HG02981 (cell line): ENCODE results near the gene COL1A2.

Experiments
- ATAC-seq: cut with Tn5 transposase; IDR thresholded peaks from one replicate; pipeline ENCODE4 v1.9.1; 2021; ENCODE audit warnings: mild to moderate bottlenecking, moderate library complexity; ENCODE audit not compliant: unreplicated experiment

COL1A2 gene

DNA sequence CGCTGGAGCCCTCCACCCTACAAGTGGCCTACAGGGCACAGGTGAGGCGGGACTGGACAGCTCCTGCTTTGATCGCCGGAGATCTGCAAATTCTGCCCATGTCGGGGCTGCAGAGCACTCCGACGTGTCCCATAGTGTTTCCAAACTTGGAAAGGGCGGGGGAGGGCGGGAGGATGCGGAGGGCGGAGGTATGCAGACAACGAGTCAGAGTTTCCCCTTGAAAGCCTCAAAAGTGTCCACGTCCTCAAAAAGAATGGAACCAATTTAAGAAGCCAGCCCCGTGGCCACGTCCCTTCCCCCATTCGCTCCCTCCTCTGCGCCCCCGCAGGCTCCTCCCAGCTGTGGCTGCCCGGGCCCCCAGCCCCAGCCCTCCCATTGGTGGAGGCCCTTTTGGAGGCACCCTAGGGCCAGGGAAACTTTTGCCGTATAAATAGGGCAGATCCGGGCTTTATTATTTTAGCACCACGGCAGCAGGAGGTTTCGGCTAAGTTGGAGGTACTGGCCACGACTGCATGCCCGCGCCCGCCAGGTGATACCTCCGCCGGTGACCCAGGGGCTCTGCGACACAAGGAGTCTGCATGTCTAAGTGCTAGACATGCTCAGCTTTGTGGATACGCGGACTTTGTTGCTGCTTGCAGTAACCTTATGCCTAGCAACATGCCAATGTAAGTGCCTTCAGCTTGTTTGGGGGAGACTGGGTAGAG lies at the start of gene COL1A2:
Gene COL1A2 (plus strand): TSS at position 459 of the 704 bp plus-strand sequence. CDS start 137 bp downstream, at position 596.
- no peak for ATAC-seq

DNA sequence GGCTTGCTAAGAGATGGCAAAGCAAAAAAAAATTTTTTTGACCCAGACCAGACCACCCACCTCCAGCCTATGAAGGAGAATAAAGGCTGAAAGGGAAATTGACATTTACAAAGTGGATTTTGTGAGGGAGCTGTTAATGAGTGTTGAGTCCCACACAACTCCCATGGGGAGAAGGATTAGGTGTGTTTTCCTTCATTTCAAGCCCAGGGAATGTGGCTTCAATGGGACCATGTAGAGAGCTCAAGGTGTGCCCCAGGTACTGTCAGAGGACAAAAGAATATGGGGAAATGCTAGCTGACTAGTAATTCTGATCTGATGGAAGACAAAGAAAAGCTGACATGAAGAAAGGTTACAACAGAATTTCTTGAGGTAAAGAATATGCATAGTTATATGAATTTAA lies 48.8 kb upstream of the COL1A2 start:
- no peak for ATAC-seq

DNA sequence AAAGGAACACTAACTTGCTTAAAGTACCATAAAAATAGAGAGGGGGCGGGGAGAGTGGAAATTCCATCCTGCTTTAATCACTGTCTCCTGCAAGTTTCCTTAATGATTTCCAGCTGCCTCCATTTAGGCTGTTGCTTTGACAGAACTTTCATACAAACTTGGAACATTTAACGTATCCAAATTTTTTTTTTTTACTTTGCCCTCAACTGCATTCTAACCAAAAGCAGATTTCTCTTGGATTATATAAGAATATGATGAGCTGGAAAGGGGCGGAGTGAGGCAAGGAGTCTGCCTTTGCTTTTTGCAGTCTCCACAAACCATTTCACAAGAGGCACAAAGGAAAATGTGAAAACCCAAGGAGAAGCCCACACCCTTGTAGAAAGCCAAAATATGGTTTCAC lies 46.6 kb upstream of the COL1A2 start:
- ATAC-seq: no peak

DNA sequence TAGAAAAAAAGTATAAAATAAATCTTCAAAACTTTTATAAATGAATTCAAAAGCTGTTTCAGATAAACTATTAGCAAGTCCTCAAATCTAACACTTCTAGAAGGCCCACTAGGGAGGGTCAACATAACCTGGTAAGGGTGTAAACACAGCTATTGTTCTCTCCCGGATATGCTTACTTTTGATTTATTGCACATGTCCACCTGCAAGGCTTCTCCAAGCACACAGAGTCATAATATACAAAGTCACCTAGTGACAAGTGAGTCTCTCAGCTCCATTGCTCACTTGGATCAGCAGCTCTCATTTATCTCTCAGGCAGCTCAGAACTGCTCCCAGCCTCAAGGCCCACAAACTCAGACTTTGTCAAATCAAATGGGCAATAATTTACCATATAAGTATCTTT lies 44.0 kb upstream of the COL1A2 start:
- ATAC-seq: no peak

DNA sequence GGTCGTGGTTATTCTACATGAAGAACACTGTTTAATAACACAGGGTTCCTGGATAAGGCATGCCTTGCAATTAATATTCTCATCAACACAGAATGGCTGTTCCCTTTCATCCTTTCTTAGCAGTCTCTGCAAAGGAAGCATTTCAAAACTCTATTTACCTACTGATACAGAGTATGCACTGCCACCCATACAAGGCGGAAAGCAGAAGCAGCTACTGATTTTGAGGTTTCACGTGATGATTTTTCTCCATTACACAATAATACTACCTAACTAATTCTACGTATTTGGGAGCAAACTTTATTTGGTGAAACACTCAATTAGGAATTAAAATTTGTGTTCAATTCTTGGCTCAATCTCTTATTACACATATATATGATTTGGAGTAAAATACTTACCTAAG lies 43.0 kb upstream of the COL1A2 start:
- no peak for ATAC-seq

DNA sequence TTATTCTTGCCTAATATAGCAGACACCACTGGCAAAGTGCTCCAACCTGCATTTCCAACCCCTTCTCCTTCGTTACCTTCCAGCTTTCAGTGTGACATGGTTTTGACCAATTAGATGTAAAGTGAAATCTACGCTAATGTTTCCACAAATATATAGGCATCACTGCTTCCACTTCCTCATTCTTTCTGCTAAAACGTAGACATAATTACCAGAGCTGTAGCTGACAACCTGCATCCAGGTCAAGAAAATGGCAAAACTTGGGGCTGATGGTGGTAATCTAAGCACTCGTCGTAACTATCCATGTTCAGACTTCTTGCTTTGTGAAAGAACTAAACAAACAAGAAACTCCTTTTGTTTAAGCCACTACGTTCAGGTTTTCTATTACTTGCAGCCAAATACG lies 41.8 kb upstream of the COL1A2 start:
- no peak for ATAC-seq

DNA sequence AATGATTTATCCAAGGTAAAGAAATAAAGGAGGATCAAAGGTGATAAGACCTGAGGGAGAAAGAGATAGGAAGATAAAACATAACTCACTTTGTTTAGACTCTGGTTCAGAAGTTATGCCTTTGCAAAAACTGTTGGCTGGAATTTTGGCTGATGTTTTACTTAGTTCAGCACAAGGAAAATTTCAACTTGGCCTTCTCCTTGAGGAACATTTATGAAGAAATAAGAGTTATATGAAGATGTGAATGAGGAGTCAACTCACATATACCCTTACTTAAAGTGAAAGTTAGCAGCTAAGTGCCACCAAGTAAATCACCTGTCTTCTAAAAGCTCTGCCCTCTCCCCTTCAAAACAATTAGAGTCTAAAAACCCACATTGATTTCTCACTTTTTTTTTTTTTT lies 39.7 kb upstream of the COL1A2 start:
- ATAC-seq: no peak

DNA sequence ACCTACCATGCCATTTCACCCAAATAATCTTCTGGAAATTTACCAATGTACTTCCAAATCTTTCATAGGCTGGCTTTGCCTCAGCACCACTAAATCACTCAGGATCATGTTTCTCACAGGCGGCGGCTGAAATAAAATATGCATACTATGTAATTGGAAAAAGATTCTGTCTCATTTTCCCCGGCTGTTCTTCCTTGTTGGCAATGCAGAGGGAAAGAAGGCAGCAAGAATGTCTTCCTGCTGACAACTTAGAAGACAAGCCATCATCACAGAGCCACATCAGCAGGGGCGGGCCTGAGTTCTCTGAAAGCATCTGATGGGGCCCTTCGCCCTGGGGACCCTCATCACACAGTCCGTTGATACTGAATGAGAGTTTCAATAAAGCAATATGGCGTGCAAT lies 39.2 kb upstream of the COL1A2 start:
- ATAC-seq: no peak

DNA sequence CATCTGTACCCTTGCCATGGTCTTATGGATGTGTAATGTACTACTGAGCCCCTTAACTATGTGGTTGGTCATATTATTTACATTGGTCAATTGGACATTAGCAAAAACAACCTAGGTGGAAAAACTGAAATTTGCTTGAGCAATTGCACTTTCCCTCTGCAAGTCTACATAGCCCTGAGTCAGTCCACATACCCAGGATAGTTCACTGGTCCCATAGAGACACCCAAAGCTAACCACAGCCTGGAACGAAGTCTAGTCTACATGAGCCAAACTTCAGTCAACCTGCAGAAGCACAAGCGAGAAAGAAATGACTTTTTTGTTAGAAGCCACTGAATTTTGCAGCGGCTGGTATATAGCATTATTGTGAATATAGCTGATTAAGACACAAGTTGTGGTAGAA lies 37.6 kb upstream of the COL1A2 start:
- no peak for ATAC-seq

DNA sequence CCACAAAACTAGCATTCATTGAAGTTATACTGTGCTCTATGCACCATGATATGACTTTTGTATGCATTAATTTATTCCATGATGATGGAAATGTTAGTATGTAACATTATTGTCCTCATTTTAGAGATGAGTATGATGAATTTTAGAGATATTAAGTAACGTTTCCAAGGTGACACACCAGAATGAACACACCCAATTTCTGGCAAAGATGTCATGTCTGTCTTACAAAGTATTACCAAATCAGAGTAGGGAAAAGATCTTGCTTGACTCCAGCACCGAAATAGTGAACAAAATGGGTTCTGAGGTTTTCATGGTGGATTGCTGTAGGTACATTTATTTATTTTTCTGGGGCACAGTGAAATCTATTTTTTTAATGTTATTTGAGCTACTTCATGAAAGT lies 33.8 kb upstream of the COL1A2 start:
- ATAC-seq: no peak

DNA sequence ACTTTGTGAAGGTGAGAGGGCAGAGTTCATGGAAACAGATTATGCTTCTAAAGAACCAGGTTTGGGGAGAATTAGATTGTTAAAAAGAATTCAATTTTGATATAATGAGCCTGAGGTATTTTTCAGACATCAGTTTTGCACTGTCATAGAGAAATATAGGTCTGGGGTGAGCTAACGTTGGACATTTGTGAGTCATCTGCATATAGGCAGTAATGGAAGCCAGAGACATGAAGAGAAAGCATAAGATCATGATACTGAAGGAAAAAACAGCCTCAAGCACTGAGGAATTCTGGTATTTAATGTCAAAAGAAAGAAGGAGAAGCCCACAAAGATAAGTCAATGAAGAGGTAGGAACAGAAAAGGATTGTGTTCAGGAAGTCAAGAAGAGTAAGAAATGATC lies 32.4 kb upstream of the COL1A2 start:
- no peak for ATAC-seq

DNA sequence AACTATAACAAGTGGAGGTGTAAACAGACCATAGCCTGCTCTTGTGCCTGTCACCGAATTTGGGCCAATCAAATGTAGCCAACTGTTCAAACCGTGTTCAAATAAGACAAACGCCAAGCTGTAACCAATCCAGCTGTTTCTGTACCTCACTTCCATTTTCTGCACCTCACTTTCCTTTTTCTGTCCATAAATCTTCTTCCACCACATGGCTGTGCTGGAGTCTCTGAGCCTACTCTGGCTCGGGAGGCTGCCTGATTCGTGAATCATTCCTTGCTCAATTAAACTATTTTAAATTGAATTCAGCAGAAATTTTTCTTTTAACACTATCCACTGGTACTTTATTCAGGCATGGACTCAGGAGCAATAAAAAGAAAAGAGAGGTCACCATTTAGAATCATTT lies 29.9 kb upstream of the COL1A2 start:
- ATAC-seq: no peak

DNA sequence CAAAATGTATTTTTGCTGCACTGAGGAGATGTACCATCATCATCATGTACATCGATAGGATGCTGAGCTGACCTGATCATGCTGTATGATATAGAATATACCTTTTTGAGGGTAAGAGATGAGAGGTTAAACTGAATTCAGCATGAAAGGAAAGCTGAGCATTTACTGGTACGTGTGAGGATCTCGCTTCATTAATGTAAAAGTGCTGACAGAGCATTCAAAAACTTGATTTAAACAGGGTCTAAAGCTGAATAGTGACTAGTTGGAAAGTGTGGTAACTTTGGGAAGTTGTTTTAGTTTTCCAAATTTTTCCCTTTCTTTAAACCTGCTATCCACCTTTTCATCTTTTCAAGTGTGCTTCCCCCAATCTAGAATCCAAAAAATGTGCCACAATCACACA lies 28.5 kb upstream of the COL1A2 start:
- ATAC-seq: no peak

DNA sequence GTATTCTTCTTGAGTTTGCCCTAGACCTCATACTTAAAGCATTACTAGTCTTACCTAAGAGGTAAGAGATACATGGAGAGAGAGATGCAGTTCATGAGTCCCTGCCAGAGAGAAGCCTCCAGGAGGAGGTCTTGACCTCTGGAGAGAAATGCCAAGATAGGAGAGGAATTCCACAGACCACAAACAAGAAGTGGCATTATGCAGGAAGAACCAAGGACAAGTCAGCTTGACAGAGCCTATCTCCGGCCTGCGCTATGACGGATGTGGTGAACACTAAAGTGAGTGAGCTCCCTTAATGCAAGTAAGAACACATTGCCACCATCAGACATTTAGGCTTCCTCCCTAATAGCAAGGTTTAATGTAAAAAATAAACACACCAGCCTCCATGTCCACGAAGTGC lies 27.9 kb upstream of the COL1A2 start:
- ATAC-seq: no peak

DNA sequence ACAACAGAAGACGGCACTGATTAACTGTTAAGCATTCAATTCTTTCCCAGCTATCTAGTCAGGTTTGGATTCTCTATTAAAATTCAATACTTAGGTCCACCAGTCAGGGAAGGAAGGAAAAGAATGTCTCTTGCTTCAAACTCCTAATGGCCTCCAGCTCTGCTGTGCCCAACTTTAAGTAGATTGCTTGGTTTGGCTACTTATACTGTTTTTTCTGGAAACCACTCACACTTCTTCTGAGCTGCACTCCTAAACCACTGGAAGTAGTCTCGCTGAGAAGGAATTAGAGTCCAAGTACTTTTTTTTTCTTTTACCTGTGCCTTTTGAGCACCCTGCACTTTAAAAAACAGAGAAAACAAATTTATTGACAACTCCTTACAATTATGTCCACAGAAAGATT lies 26.7 kb upstream of the COL1A2 start:
- ATAC-seq: no peak

DNA sequence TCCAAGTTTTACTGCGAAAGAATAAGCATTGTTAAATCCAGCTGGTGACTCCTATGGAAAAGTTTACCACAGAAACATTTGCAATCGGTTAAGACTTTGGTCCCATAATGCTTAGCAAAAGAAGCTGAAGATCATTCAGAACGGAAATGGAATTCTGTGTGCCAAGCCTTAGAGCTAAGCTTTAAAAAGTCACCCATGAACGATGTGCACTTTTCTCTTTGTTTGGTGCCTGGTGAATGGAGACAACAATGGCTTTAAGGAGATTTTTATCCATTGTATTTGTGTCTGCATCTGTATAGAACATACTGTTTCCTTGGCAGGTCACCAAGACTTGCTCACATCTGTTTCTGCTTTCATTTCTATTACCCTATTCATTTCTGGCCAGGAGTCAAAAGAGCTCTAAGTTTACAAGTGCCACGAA lies 26.3 kb upstream of the COL1A2 start:
- no peak for ATAC-seq

DNA sequence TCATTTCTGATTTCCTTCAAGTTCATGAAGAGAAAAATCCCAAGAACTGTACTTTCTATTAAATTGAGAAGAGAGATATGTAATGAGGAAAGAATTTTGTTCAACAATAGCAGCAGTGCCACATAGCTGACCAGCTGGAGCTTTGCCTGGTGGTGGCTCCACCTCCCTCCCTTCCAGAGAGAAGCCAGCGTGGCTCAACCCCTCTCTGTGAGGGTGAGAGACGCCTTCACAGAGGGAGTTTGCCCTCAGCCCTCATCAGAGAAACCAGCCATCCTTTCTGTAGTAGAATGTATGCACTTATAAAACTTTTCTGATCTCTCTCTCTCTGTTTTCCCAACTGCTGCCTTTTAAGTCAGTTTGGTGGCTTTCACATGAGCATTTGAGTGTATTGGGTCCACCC lies 20.5 kb upstream of the COL1A2 start:
- no peak for ATAC-seq

DNA sequence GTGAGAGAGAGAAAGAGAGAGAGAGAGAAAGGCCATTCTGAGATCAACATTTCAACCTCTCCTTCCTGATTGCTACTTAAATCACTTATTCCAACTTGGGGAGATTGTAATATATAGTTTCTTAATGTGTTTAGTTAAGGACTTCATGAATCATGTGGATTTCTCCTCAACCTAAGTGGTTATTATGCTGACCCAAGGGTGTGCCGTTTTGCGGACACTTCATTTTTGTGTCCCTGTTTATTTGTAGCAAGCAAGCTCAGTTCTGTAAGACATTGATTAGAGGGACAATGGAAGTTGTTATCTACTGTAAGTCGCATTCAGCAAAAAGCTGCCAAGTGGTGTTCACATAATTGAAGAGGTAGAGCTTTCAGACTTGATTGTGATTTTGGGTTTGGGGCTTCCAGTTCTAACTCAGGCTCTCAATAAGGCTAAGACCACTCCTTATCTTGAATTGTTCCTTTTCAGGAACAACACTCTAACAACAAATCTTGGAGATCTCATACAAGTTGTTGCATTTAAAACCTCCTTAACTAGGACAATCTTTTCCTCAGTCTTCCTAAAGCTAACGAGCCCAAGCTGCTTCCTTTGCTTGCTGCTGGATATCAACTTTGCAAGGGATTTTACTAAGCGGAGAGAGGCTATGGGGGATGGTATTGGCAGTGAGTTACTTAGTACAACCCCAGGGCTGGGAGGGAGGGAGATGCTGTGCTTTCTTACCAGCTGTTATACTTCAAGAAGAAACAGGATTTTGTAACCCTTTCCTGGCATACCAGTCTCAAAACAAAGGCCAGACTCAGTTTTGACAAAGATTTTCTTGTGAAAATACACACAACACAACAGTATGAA lies 19.8 kb upstream of the COL1A2 start:
- ATAC-seq: no peak

DNA sequence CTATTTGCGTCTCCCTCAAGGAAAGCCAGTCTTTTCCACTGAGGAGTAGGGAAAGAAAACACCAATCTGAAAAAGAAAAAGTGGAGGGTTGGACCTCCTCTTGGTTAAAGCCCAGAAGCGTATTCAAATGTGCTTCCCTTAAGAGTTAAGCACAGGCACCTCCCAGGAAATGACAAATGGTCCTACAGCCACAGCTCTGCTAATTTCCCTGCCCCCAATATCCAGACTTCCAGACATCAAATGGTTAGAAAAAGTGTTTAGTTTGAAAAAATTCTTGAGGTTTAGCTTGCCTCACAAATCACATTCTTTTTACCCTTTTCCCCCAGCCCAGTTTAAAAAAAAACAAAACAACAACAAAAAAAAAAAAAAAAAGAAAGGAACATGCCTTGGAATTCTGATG lies 19.0 kb upstream of the COL1A2 start:
- no peak for ATAC-seq

DNA sequence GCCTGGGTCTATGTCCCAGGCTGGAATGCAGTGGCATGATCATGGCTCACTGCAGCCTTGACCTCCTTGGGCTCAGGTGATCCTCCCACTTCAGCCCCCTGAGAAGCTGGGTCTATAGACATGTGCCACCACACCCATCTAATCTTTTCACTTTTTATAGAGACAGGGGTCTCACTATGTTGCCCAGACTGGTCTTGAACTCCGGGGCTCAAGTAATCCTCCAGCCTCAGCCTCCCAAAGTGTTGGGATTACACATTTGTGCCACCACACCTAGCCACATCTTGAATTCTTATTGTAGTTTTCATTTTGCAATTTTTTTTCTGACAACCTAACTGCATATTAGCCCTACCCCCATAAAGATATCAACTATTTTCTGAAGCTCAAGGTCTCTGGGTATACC lies 18.4 kb upstream of the COL1A2 start:
- no peak for ATAC-seq

DNA sequence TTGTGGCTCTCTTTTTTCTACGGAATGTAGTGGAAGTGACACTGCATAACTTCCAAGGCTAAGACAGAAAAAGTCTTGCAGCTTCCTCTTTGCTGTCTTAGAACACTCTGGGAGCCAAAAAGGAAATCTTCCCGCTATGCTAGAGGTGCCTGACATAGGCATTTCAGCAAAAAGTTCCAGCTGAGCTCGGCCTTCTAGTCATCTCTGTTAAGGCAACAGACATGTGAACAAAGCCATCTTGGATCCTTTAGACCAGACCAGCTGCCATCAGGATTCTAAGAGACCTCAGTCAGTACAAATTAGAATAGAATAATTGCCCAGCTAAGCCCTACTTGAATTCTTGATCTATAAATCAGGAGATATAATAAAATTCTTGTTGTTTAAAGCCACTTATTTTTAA lies 16.3 kb upstream of the COL1A2 start:
- ATAC-seq: no peak

DNA sequence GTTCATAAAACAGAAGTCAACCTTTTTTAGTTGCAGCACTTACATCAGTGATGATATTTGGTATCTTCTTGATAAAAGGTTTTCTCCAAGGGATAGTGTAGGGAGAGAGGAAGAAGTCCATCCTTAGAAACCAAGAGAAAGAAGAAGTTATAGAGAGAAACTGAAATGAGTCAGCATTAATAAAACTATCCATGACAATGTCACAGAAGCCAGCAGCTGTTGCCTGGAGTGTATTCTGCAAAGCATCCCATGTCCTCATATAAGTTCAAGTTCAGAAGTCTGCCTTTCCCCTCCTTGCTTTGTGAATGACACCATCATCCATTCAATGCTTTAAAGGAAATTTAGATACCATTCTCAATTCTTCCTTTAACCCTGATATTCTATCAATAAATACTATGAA lies 14.4 kb upstream of the COL1A2 start:
- ATAC-seq: no peak

DNA sequence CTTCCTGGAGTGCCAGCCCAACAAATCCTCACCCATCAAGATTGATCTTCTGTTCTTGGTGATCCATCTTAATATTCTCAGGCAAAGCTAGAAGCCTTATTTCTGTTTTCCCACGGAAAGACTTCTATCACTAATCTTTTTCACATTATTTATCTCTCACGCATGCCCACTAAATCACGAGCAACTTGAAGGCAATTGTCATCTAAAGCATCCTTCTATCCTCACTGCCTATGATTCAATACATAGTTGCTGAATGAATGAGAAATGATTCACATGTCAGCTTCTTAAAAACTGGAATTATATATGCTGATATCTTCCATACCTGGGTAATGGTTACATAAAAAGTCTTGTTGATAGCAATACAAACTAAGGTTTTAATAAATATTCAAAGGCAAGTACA lies 12.6 kb upstream of the COL1A2 start:
- no peak for ATAC-seq
